GM23338 (cell line): ENCODE measurements around the gene SELENBP1.

Experiments used
- CREB1 ChIP-seq: fragments of 250-450 bp; sonication (Bioruptor Pico); IDR thresholded peaks from 2 replicates; pipeline ENCODE4 v1.5.0; 2020; ENCODE audit warnings: low read depth, mild to moderate bottlenecking, moderate library complexity
- CTCF ChIP-seq, 2 experiments: fragments of 200-600 bp in 1 of 2; sonication (generic) in 1 of 2; conservative IDR thresholded peaks; 2 replicates each; pipeline versions ENCODE4 v1.5.1 to v1.6.1; 2016 to 2017; ENCODE audit warnings: antibody characterized with exemption in 2 of 2, low read depth in 2 of 2, mild to moderate bottlenecking in 2 of 2, moderate library complexity in 1 of 2
- ETS1 ChIP-seq: IDR thresholded peaks from 2 replicates; pipeline ENCODE4 v1.6.1; 2016; ENCODE audit warnings: antibody characterized with exemption
- EZH2 ChIP-seq: fragments of 200-600 bp; sonication (generic); IDR thresholded peaks from one replicate; pipeline ENCODE4 v1.8.0; 2017; ENCODE audit warnings: antibody characterized with exemption, mild to moderate bottlenecking, low read depth; ENCODE audit not compliant: unreplicated experiment
- EZH2phosphoT487 ChIP-seq: fragments of 200-600 bp; sonication (generic); IDR thresholded peaks from one replicate; pipeline ENCODE4 v1.8.1; 2018; ENCODE audit warnings: antibody characterized with exemption; ENCODE audit not compliant: unreplicated experiment
- JUNB ChIP-seq: IDR thresholded peaks from one replicate; pipeline ENCODE4 v1.6.1; 2016; ENCODE audit warnings: antibody characterized with exemption; ENCODE audit not compliant: unreplicated experiment
- NANOG ChIP-seq: IDR thresholded peaks from 2 replicates; pipeline ENCODE4 v1.6.1; 2016; ENCODE audit warnings: antibody characterized with exemption, borderline replicate concordance
- POLR2AphosphoS5 ChIP-seq: IDR thresholded peaks from 2 replicates; pipeline ENCODE4 v1.6.1; 2016; ENCODE audit warnings: antibody characterized with exemption, low read depth
- REST ChIP-seq: IDR thresholded peaks from one replicate; pipeline ENCODE4 v1.6.1; 2018; ENCODE audit warnings: antibody characterized with exemption; ENCODE audit not compliant: unreplicated experiment

GRCh38 chr1:151362308-151363155 lies 10.0 kb downstream of the SELENBP1 start:
- TF ChIP-seq CTCF (conservative IDR thresholded peaks at IDR 0.05; ENCODE audit: low read depth in 2 of 2), result no peak
- no peak for TF ChIP-seq EZH2phosphoT487
- no peak for TF ChIP-seq POLR2AphosphoS5
- TF ChIP-seq EZH2, result no peak
- no peak for TF ChIP-seq REST
- TF ChIP-seq CREB1 (CRISPR knock-in tag), result no peak
- no peak for TF ChIP-seq NANOG
- TF ChIP-seq ETS1, result no peak
- no peak for TF ChIP-seq JUNB
